AG09319 (cell line): ENCODE measurements around the gene DDX39A.
"Not testable (repeated sequence)": the region's sequence is repeated elsewhere in the genome, so short reads cannot be mapped to it uniquely, and the experiment has no call there.

Source experiments
- DNase-seq: peaks from one replicate; pipeline ENCODE4 v3.0.0-alpha.2; 2010; ENCODE audit warnings: low read depth; ENCODE audit errors: extremely low read depth
- TF ChIP-seq, protein P1 (sequence below): IDR thresholded peaks from 2 replicates; pipeline ENCODE4 v1.5.1; 2011; ENCODE audit warnings: low read depth, mild to moderate bottlenecking, inconsistent platforms, low read length, moderate library complexity

The DDX39A gene

DNA sequence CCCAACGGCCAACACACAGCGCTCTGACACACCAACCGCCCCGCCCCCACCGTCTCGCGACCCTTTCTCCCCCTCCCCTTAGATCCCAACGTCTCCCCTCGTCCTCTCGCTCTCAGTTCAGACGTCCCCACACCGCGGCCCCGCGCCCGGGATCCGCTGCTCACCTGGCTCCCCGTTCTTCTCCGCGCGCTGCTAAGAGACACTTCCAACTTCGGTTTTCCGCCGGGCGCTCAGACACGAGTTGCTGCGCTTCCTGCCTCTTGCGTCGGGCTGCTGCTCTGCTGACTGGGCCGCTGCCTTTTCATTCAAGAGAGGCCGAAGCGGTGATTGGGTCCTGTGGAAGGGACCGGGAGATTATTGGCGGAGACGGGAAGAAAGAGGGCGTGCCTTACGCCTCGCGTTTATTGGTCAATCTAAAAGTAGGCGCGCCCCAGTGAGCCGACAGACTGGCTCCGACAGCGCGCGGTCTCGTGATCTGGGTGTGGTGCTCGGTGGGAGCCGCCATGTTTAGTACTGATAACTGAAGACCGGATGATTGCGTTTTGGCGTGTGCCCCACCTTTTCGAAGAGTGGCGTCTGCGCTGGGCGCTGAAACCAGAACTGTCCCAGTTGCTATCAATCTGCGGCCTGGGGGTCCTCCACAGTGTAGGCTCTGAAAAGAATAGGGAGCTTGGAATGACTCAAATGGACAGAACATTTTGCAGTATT, at the start of gene DDX39A:
Gene DDX39A (minus strand): TSS at position 236 of the 708 bp plus-strand sequence. CDS start 6,121 bp downstream, outside the sequence.
- DNase-seq: peak; percentile 98
- TF ChIP-seq, protein P1, sequence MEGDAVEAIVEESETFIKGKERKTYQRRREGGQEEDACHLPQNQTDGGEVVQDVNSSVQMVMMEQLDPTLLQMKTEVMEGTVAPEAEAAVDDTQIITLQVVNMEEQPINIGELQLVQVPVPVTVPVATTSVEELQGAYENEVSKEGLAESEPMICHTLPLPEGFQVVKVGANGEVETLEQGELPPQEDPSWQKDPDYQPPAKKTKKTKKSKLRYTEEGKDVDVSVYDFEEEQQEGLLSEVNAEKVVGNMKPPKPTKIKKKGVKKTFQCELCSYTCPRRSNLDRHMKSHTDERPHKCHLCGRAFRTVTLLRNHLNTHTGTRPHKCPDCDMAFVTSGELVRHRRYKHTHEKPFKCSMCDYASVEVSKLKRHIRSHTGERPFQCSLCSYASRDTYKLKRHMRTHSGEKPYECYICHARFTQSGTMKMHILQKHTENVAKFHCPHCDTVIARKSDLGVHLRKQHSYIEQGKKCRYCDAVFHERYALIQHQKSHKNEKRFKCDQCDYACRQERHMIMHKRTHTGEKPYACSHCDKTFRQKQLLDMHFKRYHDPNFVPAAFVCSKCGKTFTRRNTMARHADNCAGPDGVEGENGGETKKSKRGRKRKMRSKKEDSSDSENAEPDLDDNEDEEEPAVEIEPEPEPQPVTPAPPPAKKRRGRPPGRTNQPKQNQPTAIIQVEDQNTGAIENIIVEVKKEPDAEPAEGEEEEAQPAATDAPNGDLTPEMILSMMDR: no peak

DNA sequence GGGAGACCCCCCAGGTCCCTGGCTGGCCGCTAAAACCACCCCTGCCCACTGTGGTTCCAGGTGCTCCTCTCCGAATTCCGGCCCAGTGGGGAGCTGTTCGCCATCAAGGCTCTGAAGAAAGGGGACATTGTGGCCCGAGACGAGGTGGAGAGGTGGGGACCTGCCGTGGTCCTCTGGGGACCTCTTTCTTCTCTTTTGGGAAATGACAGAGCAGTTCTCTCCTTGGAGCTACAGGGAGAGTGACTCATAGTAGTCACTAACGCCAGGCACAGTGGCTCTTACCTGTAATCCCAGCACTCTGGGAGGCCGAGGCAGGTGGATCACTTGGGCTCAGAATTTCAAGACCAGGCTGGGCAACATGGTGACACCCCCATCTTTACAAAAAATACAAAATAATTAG, 48.7 kb upstream of the DDX39A start:
- TF ChIP-seq, protein P1: no peak
- DNase-seq: no peak

DNA sequence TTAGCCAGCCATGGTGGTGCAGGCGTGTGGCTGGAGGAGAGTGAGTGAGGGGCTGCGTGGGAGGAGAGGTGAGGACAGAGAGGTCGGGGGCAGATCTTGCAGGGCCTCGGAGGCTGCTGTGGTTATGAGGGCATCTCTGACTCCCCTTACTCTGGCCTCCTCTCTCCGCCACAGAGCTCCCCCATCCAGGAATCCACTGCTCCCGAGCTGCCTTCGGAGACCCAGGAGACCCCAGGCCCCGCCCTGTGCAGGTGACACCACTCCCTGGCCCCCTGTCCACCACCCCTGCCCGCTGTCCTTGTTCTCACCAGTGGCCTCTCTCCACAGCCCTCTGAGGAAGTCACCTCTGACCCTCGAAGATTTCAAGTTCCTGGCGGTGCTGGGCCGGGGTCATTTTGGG, 48.2 kb upstream of the DDX39A start:
- DNase-seq: no peak
- TF ChIP-seq, protein P1: no peak

DNA sequence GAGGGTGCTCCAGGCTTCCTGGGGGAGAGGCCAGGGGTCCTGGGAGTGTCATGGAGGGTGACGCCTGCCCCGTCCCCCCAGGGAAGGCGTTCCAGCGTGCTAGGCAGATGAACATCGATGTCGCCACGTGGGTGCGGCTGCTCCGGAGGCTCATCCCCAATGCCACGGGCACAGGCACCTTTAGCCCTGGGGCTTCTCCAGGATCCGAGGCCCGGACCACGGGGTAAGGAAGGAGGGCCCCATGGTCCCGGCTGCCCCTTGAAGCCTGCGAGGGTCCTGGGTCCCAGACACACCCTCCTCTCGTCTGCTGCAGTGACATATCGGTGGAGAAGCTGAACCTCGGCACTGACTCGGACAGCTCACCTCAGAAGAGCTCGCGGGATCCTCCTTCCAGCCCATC, 44.6 kb upstream of the DDX39A start:
- no peak for DNase-seq
- TF ChIP-seq, protein P1: no peak

DNA sequence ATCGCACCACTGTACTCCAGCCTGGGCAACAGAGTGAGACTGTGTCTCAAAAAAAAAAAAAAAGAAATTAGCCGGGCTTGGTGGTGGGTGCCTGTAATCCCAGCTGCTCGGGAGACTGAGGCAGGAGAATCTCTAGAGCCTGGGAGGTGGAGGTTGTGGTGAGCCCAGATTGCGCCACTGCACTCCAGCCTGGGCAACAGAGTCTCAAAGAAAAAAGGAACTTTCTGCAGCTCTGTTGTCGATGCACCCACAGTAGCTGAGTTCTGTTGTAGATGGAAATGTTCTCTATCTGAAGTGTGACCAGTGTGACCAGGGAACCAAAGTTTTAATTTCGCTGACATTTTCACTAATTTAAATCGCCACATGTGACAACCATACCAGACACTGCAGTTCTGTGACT, 43.3 kb upstream of the DDX39A start:
- not testable (repeated sequence) for DNase-seq

DNA sequence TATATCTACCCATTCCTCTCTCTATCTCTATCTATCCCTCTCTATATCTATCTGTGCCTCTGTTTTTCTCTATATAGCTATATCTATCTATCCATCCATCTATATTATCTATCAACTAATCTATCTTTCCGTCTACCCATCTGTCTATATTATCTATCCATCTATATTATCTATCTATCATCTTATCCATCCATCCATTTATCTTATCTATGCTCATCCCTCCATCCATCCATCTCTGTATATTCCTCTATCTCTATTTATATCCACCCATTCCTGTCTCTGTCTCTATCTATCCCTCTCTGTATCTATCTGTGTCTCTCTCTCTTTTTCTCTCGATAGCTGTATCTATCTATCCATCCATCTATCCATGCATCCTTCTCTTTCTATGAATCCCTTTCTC, 41.8 kb upstream of the DDX39A start:
- DNase-seq: no peak
- TF ChIP-seq, protein P1: no peak

DNA sequence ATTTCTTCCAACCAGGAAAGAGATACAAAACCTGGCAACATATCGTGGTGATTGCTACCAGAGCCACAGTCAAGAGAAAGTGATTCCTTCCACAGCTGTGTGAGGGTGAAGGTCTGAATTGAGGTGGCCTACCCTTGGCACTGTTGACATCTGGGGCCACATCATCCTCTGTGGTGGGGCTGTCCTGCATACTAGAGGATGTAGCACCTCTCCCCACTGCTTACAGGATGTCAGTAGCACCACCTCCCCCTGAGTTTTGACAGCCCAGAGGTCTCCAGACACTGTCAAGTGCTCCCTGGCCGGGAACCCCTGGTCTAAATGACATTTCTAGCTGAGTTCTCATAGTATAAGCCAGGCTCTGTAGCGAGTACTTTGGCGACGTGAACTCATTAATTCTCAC, 40.6 kb upstream of the DDX39A start:
- DNase-seq: no peak
- TF ChIP-seq, protein P1: no peak

DNA sequence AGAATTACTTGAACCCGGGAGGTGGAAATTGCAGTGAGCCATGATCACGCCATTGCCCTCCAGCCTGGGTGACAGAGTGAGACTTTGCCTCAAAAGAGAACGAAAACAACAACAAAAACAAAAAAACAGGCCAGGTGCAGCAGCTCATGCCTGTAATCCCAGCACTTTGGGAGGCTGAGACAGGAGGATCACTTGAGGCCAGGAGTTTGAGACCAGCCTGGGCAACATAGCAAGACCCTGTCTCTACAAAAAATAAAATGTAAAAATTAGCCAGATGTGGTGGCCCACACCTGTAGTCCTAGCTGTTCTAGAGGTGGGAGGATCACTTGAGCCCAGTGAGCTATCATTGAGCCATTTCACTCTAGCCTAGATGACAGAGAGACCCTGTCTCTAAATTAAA, 33.2 kb upstream of the DDX39A start:
- not testable (repeated sequence) for DNase-seq
